ENCODE measurements around the gene FAAP24.
"Not testable (repeated sequence)": the region's sequence is repeated elsewhere in the genome, so short reads cannot be mapped to it uniquely, and the experiment has no call there.

- not testable (repeated sequence) for TF ChIP-seq CTCF (conservative IDR thresholded peaks at IDR 0.05 in 1 of 2, IDR thresholded peaks at IDR 0.05 in 1 of 2; ENCODE audit: extremely low read depth in 1 of 2, insufficient read depth in 1 of 2, low read depth in 1 of 2, low read length in 2 of 2); EZH2 (IDR thresholded peaks at IDR 0.05; ENCODE audit: borderline replicate concordance, low read length)
Observed at GRCh38 chr19:32977813-32978212, 5.8 kb downstream of the FAAP24 start.

All from mammary epithelial cell (primary cell).